ENCODE measurements around the gene CD63.
"Not testable (repeated sequence)": the region's sequence is repeated elsewhere in the genome, so short reads cannot be mapped to it uniquely, and the experiment has no call there.

Gene CD63

GRCh38 chr12:55760663-55761062 is 31.9 kb upstream of the CD63 start:
- peaks cover 72% of the 10 kb centered on the region for H3K36me3 ChIP-seq (ENCODE audit: insufficient read depth, low read length)
- peaks cover 4% of the 10 kb centered on the region for H4K20me1 ChIP-seq (ENCODE audit: insufficient read depth, low read length, poor library complexity, severe bottlenecking)
- H3K4me1 ChIP-seq (ENCODE audit: insufficient read depth, low read length, poor library complexity, severe bottlenecking), result no peaks in the 10 kb centered on the region
- TF ChIP-seq CTCF (conservative IDR thresholded peaks at IDR 0.05; ENCODE audit: low read length) (no peak), EZH2phosphoT487 (IDR thresholded peaks at IDR 0.05; ENCODE audit: borderline replicate concordance) (no peak)
- peaks cover 5% of the 10 kb centered on the region; the same call in 1 of the 2 replicates for H3K9me3 ChIP-seq (ENCODE audit: insufficient read depth, low read depth, low read length)
- no peak overlapping the region for H2AFZ ChIP-seq (ENCODE audit: low read length)
- H3K79me2 ChIP-seq (ENCODE audit: insufficient read depth, low read length), result peaks cover 3% of the 10 kb centered on the region; the same call in 1 of the 2 replicates
- H3F3A ChIP-seq (ENCODE audit: low read depth), result peaks cover 2% of the 10 kb centered on the region; the same call in 1 of the 2 replicates
- H3K4me2 ChIP-seq (ENCODE audit: low read depth, low read length, poor library complexity, severe bottlenecking), result no peak overlapping the region
- no peaks in the 10 kb centered on the region for H3K9me2 ChIP-seq (replicated peaks; ENCODE audit: low read depth, low read length)
- H3K4me3 ChIP-seq (ENCODE audit: low read length, poor library complexity, severe bottlenecking), result no peak overlapping the region
- no peak overlapping the region for H3K9ac ChIP-seq (ENCODE audit: low read depth, low read length, poor library complexity, severe bottlenecking)
- no peaks in the 10 kb centered on the region for H3K27me3 ChIP-seq (ENCODE audit: insufficient read depth, low read length, poor library complexity, severe bottlenecking)

- not testable (repeated sequence) for H3F3A ChIP-seq (ENCODE audit: low read depth); H3K9me2 ChIP-seq (replicated peaks; ENCODE audit: low read depth, low read length); H3K4me1 ChIP-seq (ENCODE audit: insufficient read depth, low read length, poor library complexity, severe bottlenecking); H3K9me3 ChIP-seq (ENCODE audit: insufficient read depth, low read depth, low read length); H4K20me1 ChIP-seq (ENCODE audit: insufficient read depth, low read length, poor library complexity, severe bottlenecking); H3K9ac ChIP-seq (ENCODE audit: low read depth, low read length, poor library complexity, severe bottlenecking); H3K27me3 ChIP-seq (ENCODE audit: insufficient read depth, low read length, poor library complexity, severe bottlenecking); H3K4me2 ChIP-seq (ENCODE audit: low read depth, low read length, poor library complexity, severe bottlenecking); H2AFZ ChIP-seq (ENCODE audit: low read length); H3K79me2 ChIP-seq (ENCODE audit: insufficient read depth, low read length); H3K4me3 ChIP-seq (ENCODE audit: low read length, poor library complexity, severe bottlenecking)
- peaks cover 84% of the 10 kb centered on the region for H3K36me3 ChIP-seq (ENCODE audit: insufficient read depth, low read length)
These were observed 29.8 kb upstream of the CD63 start for GRCh38 chr12:55758575-55758974.

- Histone ChIP-seq H3K9ac (ENCODE audit: low read depth, low read length, poor library complexity, severe bottlenecking) (no peak overlapping the region), H3K9me2 (replicated peaks; ENCODE audit: low read depth, low read length) (no peaks in the 10 kb centered on the region), H3K4me2 (ENCODE audit: low read depth, low read length, poor library complexity, severe bottlenecking) (no peak overlapping the region), H3K79me2 (ENCODE audit: insufficient read depth, low read length) (no peaks in the 10 kb centered on the region; the same call in 1 of the 2 replicates), H3K9me3 (ENCODE audit: insufficient read depth, low read depth, low read length) (peaks cover 5% of the 10 kb centered on the region; the same call in 1 of the 2 replicates), H2AFZ (ENCODE audit: low read length) (no peak overlapping the region), H4K20me1 (ENCODE audit: insufficient read depth, low read length, poor library complexity, severe bottlenecking) (peaks cover 4% of the 10 kb centered on the region), H3F3A (ENCODE audit: low read depth) (peaks cover 2% of the 10 kb centered on the region; the same call in 1 of the 2 replicates), H3K36me3 (ENCODE audit: insufficient read depth, low read length) (peaks cover 85% of the 10 kb centered on the region), H3K27me3 (ENCODE audit: insufficient read depth, low read length, poor library complexity, severe bottlenecking) (no peaks in the 10 kb centered on the region), H3K4me3 (ENCODE audit: low read length, poor library complexity, severe bottlenecking) (no peak overlapping the region), H3K4me1 (ENCODE audit: insufficient read depth, low read length, poor library complexity, severe bottlenecking) (no peaks in the 10 kb centered on the region)
- no peak for TF ChIP-seq CTCF (conservative IDR thresholded peaks at IDR 0.05; ENCODE audit: low read length)
- no peak for TF ChIP-seq EZH2phosphoT487 (IDR thresholded peaks at IDR 0.05; ENCODE audit: borderline replicate concordance)
These were observed 28.9 kb upstream of the CD63 start for GRCh38 chr12:55757701-55758100.

GRCh38 chr12:55755246-55755645 is 26.4 kb upstream of the CD63 start:
- no peaks in the 10 kb centered on the region for H3K9me2 ChIP-seq (replicated peaks; ENCODE audit: low read depth, low read length)
- no peak overlapping the region for H3K4me3 ChIP-seq (ENCODE audit: low read length, poor library complexity, severe bottlenecking)
- TF ChIP-seq EZH2phosphoT487 (IDR thresholded peaks at IDR 0.05; ENCODE audit: borderline replicate concordance), result no peak
- TF ChIP-seq CTCF (conservative IDR thresholded peaks at IDR 0.05; ENCODE audit: low read length), result no peak
- H3K36me3 ChIP-seq (ENCODE audit: insufficient read depth, low read length), result peaks cover 98% of the 10 kb centered on the region
- peaks cover 2% of the 10 kb centered on the region; the same call in 1 of the 2 replicates for H3F3A ChIP-seq (ENCODE audit: low read depth)
- H2AFZ ChIP-seq (ENCODE audit: low read length), result no peak overlapping the region
- H3K4me2 ChIP-seq (ENCODE audit: low read depth, low read length, poor library complexity, severe bottlenecking), result no peak overlapping the region
- peaks cover 10% of the 10 kb centered on the region for H4K20me1 ChIP-seq (ENCODE audit: insufficient read depth, low read length, poor library complexity, severe bottlenecking)
- no peaks in the 10 kb centered on the region for H3K27me3 ChIP-seq (ENCODE audit: insufficient read depth, low read length, poor library complexity, severe bottlenecking)
- H3K4me1 ChIP-seq (ENCODE audit: insufficient read depth, low read length, poor library complexity, severe bottlenecking), result no peaks in the 10 kb centered on the region
- no peak overlapping the region for H3K9ac ChIP-seq (ENCODE audit: low read depth, low read length, poor library complexity, severe bottlenecking)
- H3K79me2 ChIP-seq (ENCODE audit: insufficient read depth, low read length), result peaks cover 4% of the 10 kb centered on the region; the same call in 1 of the 2 replicates
- peaks cover 5% of the 10 kb centered on the region; the same call in 1 of the 2 replicates for H3K9me3 ChIP-seq (ENCODE audit: insufficient read depth, low read depth, low read length)
